Small intestine (tissue), 7 donors: ENCODE data around the gene IGFALS. TPM values are rescaled to one million over a fixed set of nuclear protein-coding genes. Genes with fewer than 3 reads are reported as not detected.
A peak's percentile ranks its signal among the peaks of the same experiment; 100 is the strongest.

ENCODE experiments used
- DNase-seq, 2 donors: peaks; one replicate each; pipeline versions ENCODE4 v3.0.0 to v3.0.0-alpha.2; 2013
- FAIRE-seq: peaks from 2 replicates; lab custom pipeline; 2012; peaks lifted over from hg19 to GRCh38; lab: Jason Lieb, UNC
- H3K27ac ChIP-seq, 3 donors: one replicate each; pipeline ENCODE4 v1.5.1; 2013; ENCODE audit warnings: low read length in 2 of 3, mild to moderate bottlenecking in 2 of 3, control low read depth in 1 of 3, inconsistent platforms in 1 of 3, low read depth in 1 of 3, moderate library complexity in 1 of 3
- H3K27me3 ChIP-seq, 3 donors: one replicate each; pipeline ENCODE4 v1.6.1; 2013; ENCODE audit warnings: low read length in 3 of 3, inconsistent platforms in 1 of 3; ENCODE audit not compliant: control insufficient read depth in 3 of 3, insufficient read depth in 3 of 3
- H3K36me3 ChIP-seq, 3 donors: one replicate each; pipeline ENCODE4 v1.6.1; 2013; ENCODE audit warnings: low read length in 3 of 3, inconsistent platforms in 1 of 3, low read depth in 1 of 3, mild to moderate bottlenecking in 1 of 3, moderate library complexity in 1 of 3; ENCODE audit not compliant: control insufficient read depth in 3 of 3, insufficient read depth in 2 of 3
- H3K4me1 ChIP-seq, 3 donors: one replicate each; pipeline ENCODE4 v1.6.1; 2013; ENCODE audit warnings: low read length in 2 of 3, inconsistent platforms in 1 of 3, low read depth in 1 of 3, mild to moderate bottlenecking in 1 of 3, moderate library complexity in 1 of 3; ENCODE audit not compliant: control insufficient read depth in 3 of 3, insufficient read depth in 2 of 3
- H3K4me3 ChIP-seq, 3 donors: one replicate each; pipeline ENCODE4 v1.5.1; 2013; ENCODE audit warnings: low read length in 3 of 3, control low read depth in 1 of 3, inconsistent platforms in 1 of 3, low read depth in 1 of 3, mild to moderate bottlenecking in 1 of 3, moderate library complexity in 1 of 3
- H3K9me3 ChIP-seq, 2 donors: one replicate each; pipeline ENCODE4 v1.6.1; 2013; ENCODE audit warnings: low read depth in 1 of 2, low read length in 1 of 2; ENCODE audit not compliant: control insufficient read depth in 2 of 2, insufficient read depth in 1 of 2
- WGBS, 3 donors: extraction: QIAGEN DNeasy Blood & Tissue Kit; methylation state at CpG; one replicate each; pipeline ENCODE4 v1.1.7; 2013; 5-methylcytosine and 5-hydroxymethylcytosine counted together
- polyA plus RNA-seq, 4 donors: library from polyadenylated mRNA; stranded (reverse) in 3 of 4; unstranded in 1 of 4; fragments of 200-250 nt in 3 of 4; fragments of 120-200 nt in 1 of 4; gene quantifications; one replicate each; pipeline versions ENCODE4 v1.2.1 to v1.2.3, GENCODE V29; 2013
- donor health status: healthy with polysubstance abuse.
- donor health status: control.
- donor health status: control.
- donor health status: Bipolar disorder and iron deficiency.
- donor health status: healthy.

The IGFALS gene
- polyA plus RNA-seq, 4 donors: 0.16 to 17.0 (median 0.38) TPM

DNA sequence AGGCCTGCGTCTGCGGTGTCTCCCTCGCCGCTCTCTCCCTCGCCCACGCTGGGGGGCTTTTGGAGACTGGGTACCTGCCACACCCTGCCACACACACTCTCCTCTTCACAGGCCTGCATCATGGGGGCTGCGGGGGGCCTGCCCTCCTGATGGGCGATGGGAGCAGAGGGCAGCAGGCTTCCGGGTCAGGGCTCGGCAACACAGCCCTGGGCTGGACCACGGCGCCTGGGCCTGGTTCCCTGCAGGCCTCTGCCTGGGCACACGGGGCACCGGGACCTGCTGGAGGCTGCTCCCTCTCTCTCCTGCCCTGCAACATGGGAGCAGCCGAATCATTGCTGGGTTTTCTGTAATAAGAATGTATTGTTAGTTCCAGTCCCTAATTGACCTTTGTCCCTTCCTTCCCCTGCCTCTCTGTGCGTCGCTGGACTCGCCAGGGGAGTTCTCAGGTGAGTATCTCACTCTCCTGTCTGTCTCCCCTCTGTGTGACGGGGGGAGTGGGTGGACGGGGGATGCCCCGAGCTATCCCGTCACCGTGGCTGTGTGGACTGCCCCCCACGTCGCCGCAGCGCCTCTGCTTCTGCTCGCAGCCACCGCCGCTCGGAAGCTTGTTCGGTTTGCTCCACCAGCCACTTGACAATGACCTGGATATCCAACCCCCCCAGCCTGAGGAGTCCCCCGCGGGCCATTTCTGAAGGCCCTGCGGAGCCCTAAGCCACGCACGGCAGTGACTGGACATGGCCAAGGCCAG is 35.6 kb downstream of the IGFALS start:
- FAIRE-seq (no peak), DNase-seq (peak; percentile 83 to 87)
- Histone ChIP-seq H3K4me1 (peaks cover 0 to 11% (median 5%) of the 10 kb centered on the region in 3 donors), H3K27me3 (no peaks in the 10 kb centered on the region), H3K9me3 (no peaks in the 10 kb centered on the region), H3K27ac (peak overlapping the region; percentile 38 to 87 (median 84)), H3K36me3 (peaks cover 2 to 79% (median 7%) of the 10 kb centered on the region in 3 donors), H3K4me3 (peak overlapping the region in 1 of 3 donors; percentile 31)
- 25 to 70% (median 64%) methylated on average over 34 to 37 of the region's 37 CpGs for WGBS, 3 donors

DNA sequence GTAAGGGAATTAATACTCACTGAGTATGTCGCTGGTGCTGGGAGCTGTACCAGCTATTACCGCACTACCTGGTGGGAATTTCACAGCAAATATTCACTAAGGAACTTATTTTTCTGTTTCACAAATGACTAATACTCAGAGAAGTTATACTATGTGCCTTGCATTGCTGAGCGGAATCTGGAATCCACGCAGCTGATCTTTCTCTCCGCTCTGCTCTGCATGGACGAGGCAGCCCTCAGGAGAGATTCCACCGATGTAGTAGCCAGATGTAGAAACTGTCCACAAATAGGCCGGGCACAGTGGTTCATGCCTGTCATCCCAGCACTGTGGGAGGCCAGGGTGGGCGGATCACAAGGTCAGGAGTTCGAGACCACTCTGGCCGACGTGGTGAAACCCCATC is 39.3 kb downstream of the IGFALS start:
- Histone ChIP-seq H3K4me3 (no peak overlapping the region), H3K27ac (no peak overlapping the region), H3K9me3 (no peaks in the 10 kb centered on the region), H3K36me3 (peaks cover 4 to 80% (median 15%) of the 10 kb centered on the region in 3 donors), H3K27me3 (no peaks in the 10 kb centered on the region), H3K4me1 (peaks cover 0 to 11% (median 5%) of the 10 kb centered on the region in 3 donors)
- FAIRE-seq: no peak
- 96 to 98% (median 97%) methylated on average over 12 of the region's 12 CpGs for WGBS, 3 donors
- no peak for DNase-seq

DNA sequence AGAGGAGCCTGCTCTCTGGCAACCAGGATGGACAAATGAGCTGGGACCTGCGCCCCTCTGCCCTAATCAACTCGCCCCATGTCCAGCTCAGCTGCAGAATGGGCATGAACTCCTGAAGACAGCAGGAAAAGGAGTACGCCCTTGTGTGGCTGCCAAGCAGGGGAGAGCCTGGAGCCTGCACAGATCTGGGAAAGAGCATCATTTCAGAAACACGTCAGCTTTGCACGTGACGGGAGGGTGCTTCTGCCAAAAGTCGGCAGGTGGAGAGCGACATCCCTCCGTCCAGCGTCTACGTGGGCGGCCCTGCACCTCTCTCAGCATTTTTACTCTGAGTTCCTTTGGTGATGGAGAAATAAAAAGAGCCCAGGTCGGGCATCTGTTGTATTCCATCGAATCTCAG is 40.7 kb downstream of the IGFALS start:
- FAIRE-seq: no peak
- H3K36me3 ChIP-seq: peaks cover 10 to 81% (median 19%) of the 10 kb centered on the region in 3 donors

DNA sequence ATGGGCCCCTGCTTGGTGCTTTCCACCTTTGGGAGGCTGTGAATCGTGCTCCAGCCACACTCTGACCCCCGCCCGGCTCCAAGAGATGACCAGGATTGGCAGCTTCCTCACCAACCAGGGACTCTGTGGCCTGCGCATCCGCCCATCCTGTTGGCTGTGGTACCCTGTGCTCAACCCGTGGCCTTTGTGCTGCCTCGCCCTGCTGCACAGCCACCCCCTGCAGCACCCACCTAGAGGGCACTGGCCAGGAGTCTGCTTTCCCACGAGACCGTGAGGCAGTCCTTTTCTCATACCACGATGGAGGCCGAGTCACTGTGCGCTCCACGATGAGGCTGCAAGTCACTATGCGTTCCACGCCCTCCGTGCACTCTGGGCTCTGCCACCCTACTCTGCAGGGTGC is 41.6 kb downstream of the IGFALS start:
- DNase-seq: no peak
- no peaks in the 10 kb centered on the region for H3K4me1 ChIP-seq
- no peaks in the 10 kb centered on the region for H3K27me3 ChIP-seq
- peaks cover 15 to 84% (median 22%) of the 10 kb centered on the region in 3 donors for H3K36me3 ChIP-seq
- H3K4me3 ChIP-seq: no peak overlapping the region
- 95 to 96% (median 95%) methylated on average over 16 of the region's 16 CpGs for WGBS, 3 donors
- no peaks in the 10 kb centered on the region for H3K9me3 ChIP-seq
- no peak overlapping the region for H3K27ac ChIP-seq
- FAIRE-seq: no peak

More for the DNA sequence above, 40.7 kb downstream of the IGFALS start:
- no peak for DNase-seq
- H3K4me3 ChIP-seq: no peak overlapping the region
- H3K27me3 ChIP-seq: no peaks in the 10 kb centered on the region
- WGBS, 3 donors: 96 to 97% (median 97%) methylated on average over 14 of the region's 14 CpGs
- no peaks in the 10 kb centered on the region for H3K9me3 ChIP-seq
- H3K27ac ChIP-seq: no peak overlapping the region
- peaks cover 0 to 5% (median 5%) of the 10 kb centered on the region in 3 donors for H3K4me1 ChIP-seq

DNA sequence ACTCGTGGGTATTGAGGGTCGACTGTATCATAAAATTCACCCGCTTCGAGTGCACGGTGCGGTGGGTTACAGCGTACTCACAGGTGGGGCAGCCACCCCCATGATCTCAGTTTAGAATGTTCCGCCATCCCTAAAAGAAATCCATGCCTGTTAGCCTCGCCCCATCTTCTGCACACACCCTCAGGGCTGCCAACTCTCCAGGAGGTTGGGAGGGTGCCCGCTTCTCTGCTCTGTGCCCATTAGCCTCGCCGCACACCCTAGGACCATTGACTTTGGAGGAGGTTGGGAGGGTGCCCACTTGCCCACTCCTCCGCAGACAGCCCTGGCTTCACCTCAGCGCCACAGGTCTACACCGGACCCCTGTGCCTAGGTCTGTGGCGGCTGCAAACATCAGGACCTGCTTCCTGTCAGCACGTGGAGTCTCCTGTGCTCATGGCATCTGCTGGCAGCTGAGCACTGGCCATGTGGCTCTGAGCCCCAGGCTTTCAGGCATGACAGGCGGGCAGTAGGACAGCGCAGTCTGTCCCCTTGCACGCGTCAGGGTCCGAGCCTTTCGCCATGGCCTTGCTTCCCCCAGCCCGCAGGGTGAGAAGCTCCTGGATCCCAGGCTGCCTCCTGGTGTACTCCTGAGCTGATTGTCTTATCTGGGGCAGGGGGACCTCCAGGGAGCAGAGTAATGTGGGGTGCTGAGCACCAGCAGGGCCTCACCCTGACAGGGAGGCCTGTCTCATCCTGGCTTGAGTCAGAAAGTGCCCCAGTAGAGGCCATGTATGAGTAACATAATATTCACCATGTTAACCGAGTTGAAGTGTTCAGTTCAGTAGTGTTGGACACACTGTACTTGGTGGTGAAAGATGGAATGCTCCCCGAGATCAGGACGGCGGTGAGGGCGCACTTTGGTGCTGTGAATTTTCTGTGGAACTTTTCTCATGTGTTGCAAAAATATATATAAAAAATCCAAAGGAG is 44.1 kb downstream of the IGFALS start:
- Histone ChIP-seq H3K9me3 (no peaks in the 10 kb centered on the region), H3K27ac (no peak overlapping the region), H3K27me3 (no peaks in the 10 kb centered on the region), H3K4me1 (no peaks in the 10 kb centered on the region), H3K36me3 (peaks cover 15 to 92% (median 23%) of the 10 kb centered on the region in 3 donors), H3K4me3 (no peak overlapping the region)
- DNase-seq: no peak
- no peak for FAIRE-seq
- WGBS, 3 donors: 96 to 98% (median 97%) methylated on average over 29 of the region's 29 CpGs

DNA sequence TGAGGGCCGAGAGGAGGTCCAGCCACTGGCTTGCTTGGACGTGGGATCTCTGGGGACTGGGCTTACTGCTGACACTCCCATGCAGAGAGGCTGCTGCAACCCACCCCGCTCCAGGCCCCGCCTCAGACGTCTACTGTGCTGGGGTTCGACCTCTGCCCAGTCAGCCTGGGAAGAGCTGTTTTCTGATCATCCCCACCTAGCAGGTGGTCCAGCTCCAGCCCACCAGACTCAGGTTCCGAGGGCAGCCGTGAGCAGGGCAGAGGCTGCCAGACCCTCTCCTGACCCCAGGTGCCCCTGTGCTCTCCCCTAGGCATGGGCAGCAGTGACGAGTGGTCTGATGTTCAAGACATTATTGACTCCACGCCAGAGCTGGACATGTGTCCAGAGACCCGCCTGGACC is 45.6 kb downstream of the IGFALS start:
- no peak for DNase-seq
- no peak overlapping the region for H3K4me3 ChIP-seq
- H3K9me3 ChIP-seq: no peaks in the 10 kb centered on the region
- H3K36me3 ChIP-seq: peaks cover 19 to 96% (median 25%) of the 10 kb centered on the region in 3 donors
- no peak for FAIRE-seq
- no peaks in the 10 kb centered on the region for H3K27me3 ChIP-seq
- WGBS, 3 donors: 88 to 97% (median 94%) methylated on average over 10 to 11 of the region's 11 CpGs
- H3K4me1 ChIP-seq: no peaks in the 10 kb centered on the region
- H3K27ac ChIP-seq: no peak overlapping the region

DNA sequence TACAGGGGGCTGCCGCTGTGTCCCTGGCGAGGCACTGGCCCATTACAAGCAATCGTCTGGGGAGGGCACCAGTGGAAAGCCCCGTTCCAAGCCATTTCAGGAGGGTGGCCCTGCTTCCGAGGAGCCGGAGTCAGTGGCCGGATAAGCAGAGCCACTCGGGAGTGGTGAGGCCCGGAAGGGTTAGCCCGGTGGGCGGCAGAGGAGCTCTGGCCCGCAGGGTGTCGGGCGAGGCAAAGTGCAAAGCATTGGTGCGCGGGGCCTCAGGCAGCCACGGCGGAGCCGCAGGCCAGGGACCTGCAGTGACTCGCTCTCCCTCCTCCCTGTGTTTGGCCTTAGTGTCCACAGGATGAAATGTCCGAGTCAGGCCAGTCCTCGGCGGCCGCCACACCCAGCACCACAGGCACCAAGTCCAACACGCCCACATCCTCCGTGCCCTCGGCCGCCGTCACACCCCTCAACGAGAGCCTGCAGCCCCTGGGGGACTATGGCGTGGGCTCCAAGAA is 46.8 kb downstream of the IGFALS start:
- no peak for FAIRE-seq
- no peaks in the 10 kb centered on the region for H3K4me1 ChIP-seq
- H3K9me3 ChIP-seq: no peaks in the 10 kb centered on the region
- peaks cover 17 to 94% (median 19%) of the 10 kb centered on the region in 3 donors for H3K36me3 ChIP-seq
- WGBS, 3 donors: 89 to 93% (median 92%) methylated on average over 26 to 31 of the region's 31 CpGs
- no peak overlapping the region for H3K4me3 ChIP-seq
- H3K27me3 ChIP-seq: no peaks in the 10 kb centered on the region
- no peak for DNase-seq
- H3K27ac ChIP-seq: no peak overlapping the region
